Measurements from ENCODE around the gene CARMIL1.

GRCh38 chr6:25384967-25385366 lies 105.8 kb downstream of the CARMIL1 start:
- no peak for TF ChIP-seq ISL1 (CRISPR knock-in tag; IDR thresholded peaks at IDR 0.05)
- TF ChIP-seq RARB (CRISPR knock-in tag; IDR thresholded peaks at IDR 0.05) = no peak
- TF ChIP-seq, protein P1, sequence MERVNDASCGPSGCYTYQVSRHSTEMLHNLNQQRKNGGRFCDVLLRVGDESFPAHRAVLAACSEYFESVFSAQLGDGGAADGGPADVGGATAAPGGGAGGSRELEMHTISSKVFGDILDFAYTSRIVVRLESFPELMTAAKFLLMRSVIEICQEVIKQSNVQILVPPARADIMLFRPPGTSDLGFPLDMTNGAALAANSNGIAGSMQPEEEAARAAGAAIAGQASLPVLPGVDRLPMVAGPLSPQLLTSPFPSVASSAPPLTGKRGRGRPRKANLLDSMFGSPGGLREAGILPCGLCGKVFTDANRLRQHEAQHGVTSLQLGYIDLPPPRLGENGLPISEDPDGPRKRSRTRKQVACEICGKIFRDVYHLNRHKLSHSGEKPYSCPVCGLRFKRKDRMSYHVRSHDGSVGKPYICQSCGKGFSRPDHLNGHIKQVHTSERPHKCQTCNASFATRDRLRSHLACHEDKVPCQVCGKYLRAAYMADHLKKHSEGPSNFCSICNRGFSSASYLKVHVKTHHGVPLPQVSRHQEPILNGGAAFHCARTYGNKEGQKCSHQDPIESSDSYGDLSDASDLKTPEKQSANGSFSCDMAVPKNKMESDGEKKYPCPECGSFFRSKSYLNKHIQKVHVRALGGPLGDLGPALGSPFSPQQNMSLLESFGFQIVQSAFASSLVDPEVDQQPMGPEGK (CRISPR knock-in tag; IDR thresholded peaks at IDR 0.05; ENCODE audit: borderline replicate concordance) = no peak
- TF ChIP-seq ZFP30 (CRISPR knock-in tag; IDR thresholded peaks at IDR 0.05) = no peak
- no peak for TF ChIP-seq CREB5 (CRISPR knock-in tag; IDR thresholded peaks at IDR 0.05; ENCODE audit: low read depth)
- no peak for TF ChIP-seq TOX (CRISPR knock-in tag; IDR thresholded peaks at IDR 0.05; ENCODE audit: borderline replicate concordance)
- TF ChIP-seq PPARA (CRISPR knock-in tag; IDR thresholded peaks at IDR 0.05; ENCODE audit: borderline replicate concordance) = no peak
- TF ChIP-seq ZNF8 (CRISPR knock-in tag; IDR thresholded peaks at IDR 0.05) = no peak
- TF ChIP-seq ZNF565 (CRISPR knock-in tag; conservative IDR thresholded peaks at IDR 0.05; ENCODE audit: low read depth) = no peak
- no peak for TF ChIP-seq ZFP3 (CRISPR knock-in tag; IDR thresholded peaks at IDR 0.05)
- TF ChIP-seq ARNTL (CRISPR knock-in tag; IDR thresholded peaks at IDR 0.05; ENCODE audit: borderline replicate concordance, low read depth) = no peak
- TF ChIP-seq TSHZ2 (CRISPR knock-in tag; IDR thresholded peaks at IDR 0.05) = no peak
- TF ChIP-seq, protein P2, sequence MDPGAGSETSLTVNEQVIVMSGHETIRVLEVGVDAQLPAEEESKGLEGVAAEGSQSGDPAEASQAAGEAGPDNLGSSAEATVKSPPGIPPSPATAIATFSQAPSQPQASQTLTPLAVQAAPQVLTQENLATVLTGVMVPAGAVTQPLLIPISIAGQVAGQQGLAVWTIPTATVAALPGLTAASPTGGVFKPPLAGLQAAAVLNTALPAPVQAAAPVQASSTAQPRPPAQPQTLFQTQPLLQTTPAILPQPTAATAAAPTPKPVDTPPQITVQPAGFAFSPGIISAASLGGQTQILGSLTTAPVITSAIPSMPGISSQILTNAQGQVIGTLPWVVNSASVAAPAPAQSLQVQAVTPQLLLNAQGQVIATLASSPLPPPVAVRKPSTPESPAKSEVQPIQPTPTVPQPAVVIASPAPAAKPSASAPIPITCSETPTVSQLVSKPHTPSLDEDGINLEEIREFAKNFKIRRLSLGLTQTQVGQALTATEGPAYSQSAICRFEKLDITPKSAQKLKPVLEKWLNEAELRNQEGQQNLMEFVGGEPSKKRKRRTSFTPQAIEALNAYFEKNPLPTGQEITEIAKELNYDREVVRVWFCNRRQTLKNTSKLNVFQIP (CRISPR knock-in tag; IDR thresholded peaks at IDR 0.05; ENCODE audit: borderline replicate concordance, low read depth) = no peak
- no peak for TF ChIP-seq GLIS3 (CRISPR knock-in tag; IDR thresholded peaks at IDR 0.05)
